ENCODE data around the gene POTEM.
"Not testable (repeated sequence)": the region's sequence is repeated elsewhere in the genome, so short reads cannot be mapped to it uniquely, and the experiment has no call there.

Gene POTEM

GRCh38 chr14:18967134-18967533 lies at the start of gene POTEM:
Gene POTEM, plus strand, starts transcription at chr14:18967434. Its CDS starts 52 bp downstream, at chr14:18967486.
- H3K4me3 ChIP-seq (ENCODE audit: low read depth, low read length); DNase-seq (ENCODE audit: low read depth): not testable (repeated sequence)

- DNase-seq (ENCODE audit: low read depth); H3K4me3 ChIP-seq (ENCODE audit: low read depth, low read length): not testable (repeated sequence)
Observed at GRCh38 chr14:18918345-18918744, 48.9 kb upstream of the POTEM start.

- H3K4me3 ChIP-seq (ENCODE audit: low read depth, low read length); DNase-seq (ENCODE audit: low read depth): not testable (repeated sequence)
Observed at GRCh38 chr14:18920052-18920451, 47.2 kb upstream of the POTEM start.

- not testable (repeated sequence) for H3K4me3 ChIP-seq (ENCODE audit: low read depth, low read length); DNase-seq (ENCODE audit: low read depth)
Observed at GRCh38 chr14:18921055-18921701, 46.1 kb upstream of the POTEM start.

- DNase-seq (ENCODE audit: low read depth); H3K4me3 ChIP-seq (ENCODE audit: low read depth, low read length): not testable (repeated sequence)
Observed at GRCh38 chr14:18936848-18937247, 30.4 kb upstream of the POTEM start.

GRCh38 chr14:18938733-18939132 lies 28.5 kb upstream of the POTEM start:
- DNase-seq (ENCODE audit: low read depth); H3K4me3 ChIP-seq (ENCODE audit: low read depth, low read length): not testable (repeated sequence)

- not testable (repeated sequence) for DNase-seq (ENCODE audit: low read depth); H3K4me3 ChIP-seq (ENCODE audit: low read depth, low read length)
Observed at GRCh38 chr14:18949939-18950338, 17.3 kb upstream of the POTEM start.

- DNase-seq (ENCODE audit: low read depth); H3K4me3 ChIP-seq (ENCODE audit: low read depth, low read length): not testable (repeated sequence)
Observed at GRCh38 chr14:18953085-18953484, 14.1 kb upstream of the POTEM start.

- H3K4me3 ChIP-seq (ENCODE audit: low read depth, low read length); DNase-seq (ENCODE audit: low read depth): not testable (repeated sequence)
Observed at GRCh38 chr14:18955816-18956215, 11.4 kb upstream of the POTEM start.

GRCh38 chr14:18961576-18961975 lies 5.7 kb upstream of the POTEM start:
- H3K4me3 ChIP-seq (ENCODE audit: low read depth, low read length); DNase-seq (ENCODE audit: low read depth): not testable (repeated sequence)

GRCh38 chr14:18962143-18962542 lies 5.1 kb upstream of the POTEM start:
- not testable (repeated sequence) for DNase-seq (ENCODE audit: low read depth); H3K4me3 ChIP-seq (ENCODE audit: low read depth, low read length)

- not testable (repeated sequence) for DNase-seq (ENCODE audit: low read depth); H3K4me3 ChIP-seq (ENCODE audit: low read depth, low read length)
Observed at GRCh38 chr14:18963276-18963675, 4.0 kb upstream of the POTEM start.

GRCh38 chr14:18964878-18965277 lies 2.4 kb upstream of the POTEM start:
- not testable (repeated sequence) for DNase-seq (ENCODE audit: low read depth); H3K4me3 ChIP-seq (ENCODE audit: low read depth, low read length)

- not testable (repeated sequence) for H3K4me3 ChIP-seq (ENCODE audit: low read depth, low read length); DNase-seq (ENCODE audit: low read depth)
Observed at GRCh38 chr14:19002566-19002965, 35.3 kb downstream of the POTEM start.

- H3K4me3 ChIP-seq (ENCODE audit: low read depth, low read length); DNase-seq (ENCODE audit: low read depth): not testable (repeated sequence)
Observed at GRCh38 chr14:19006490-19006889, 39.3 kb downstream of the POTEM start.

- not testable (repeated sequence) for DNase-seq (ENCODE audit: low read depth)
Observed at GRCh38 chr14:19007678-19008077, 40.4 kb downstream of the POTEM start.

GRCh38 chr14:19011029-19011428 lies 43.8 kb downstream of the POTEM start:
- not testable (repeated sequence) for H3K4me3 ChIP-seq (ENCODE audit: low read depth, low read length); DNase-seq (ENCODE audit: low read depth)

More at GRCh38 chr14:19007678-19008077, 40.4 kb downstream of the POTEM start:
- H3K4me3 ChIP-seq (ENCODE audit: low read depth, low read length), result not testable (repeated sequence)

GRCh38 chr14:19011703-19012102 lies 44.5 kb downstream of the POTEM start:
- H3K4me3 ChIP-seq (ENCODE audit: low read depth, low read length); DNase-seq (ENCODE audit: low read depth): not testable (repeated sequence)

- DNase-seq (ENCODE audit: low read depth); H3K4me3 ChIP-seq (ENCODE audit: low read depth, low read length): not testable (repeated sequence)
Observed at GRCh38 chr14:19015185-19015584, 48.0 kb downstream of the POTEM start.

- H3K4me3 ChIP-seq (ENCODE audit: low read depth, low read length); DNase-seq (ENCODE audit: low read depth): not testable (repeated sequence)
Observed at GRCh38 chr14:19025080-19025589, 57.9 kb downstream of the POTEM start.
